ENCODE data around the gene ANKRD24.

ANKRD24 gene

DNA sequence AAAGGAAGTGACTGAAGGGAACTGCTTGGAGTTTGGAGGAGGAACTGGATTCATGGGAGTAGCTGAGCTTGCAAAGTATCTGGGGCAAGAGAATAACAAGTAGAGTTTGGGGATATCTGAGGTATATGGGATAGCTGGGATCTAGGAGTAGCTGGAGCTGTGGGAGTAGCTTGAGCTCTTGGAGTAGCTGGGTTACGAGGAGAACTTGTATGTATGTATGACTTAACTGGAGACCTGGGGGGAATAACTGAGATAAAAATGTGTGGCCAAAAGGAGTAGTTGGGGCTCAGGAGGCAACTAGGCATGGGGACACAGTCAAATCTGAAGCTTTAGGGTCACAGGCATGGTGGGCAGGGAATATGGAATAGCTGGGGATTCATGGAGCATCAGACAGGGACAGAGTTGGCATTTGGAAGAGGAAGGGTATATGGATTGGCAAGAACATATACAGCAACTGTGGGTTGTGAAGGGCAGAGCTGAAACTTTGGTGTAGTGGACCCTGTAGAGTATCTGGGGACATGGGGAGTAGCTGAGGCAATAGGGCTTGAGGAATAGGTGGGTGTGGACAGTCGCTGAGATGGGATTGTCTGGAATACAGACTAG is 18.6 kb downstream of the ANKRD24 start:
- H3K4me3 ChIP-seq (ENCODE audit: low read depth, low read length), result no peak overlapping the region
- no peak overlapping the region for H2AFZ ChIP-seq
- H3K36me3 ChIP-seq (ENCODE audit: control insufficient read depth, insufficient read depth, low read length), result no peaks in the 10 kb centered on the region
- no peak overlapping the region for H3K4me2 ChIP-seq (ENCODE audit: low read length)
- no peaks in the 10 kb centered on the region for H3K9me3 ChIP-seq (ENCODE audit: control insufficient read depth, low read length)
- TF ChIP-seq, protein P1, sequence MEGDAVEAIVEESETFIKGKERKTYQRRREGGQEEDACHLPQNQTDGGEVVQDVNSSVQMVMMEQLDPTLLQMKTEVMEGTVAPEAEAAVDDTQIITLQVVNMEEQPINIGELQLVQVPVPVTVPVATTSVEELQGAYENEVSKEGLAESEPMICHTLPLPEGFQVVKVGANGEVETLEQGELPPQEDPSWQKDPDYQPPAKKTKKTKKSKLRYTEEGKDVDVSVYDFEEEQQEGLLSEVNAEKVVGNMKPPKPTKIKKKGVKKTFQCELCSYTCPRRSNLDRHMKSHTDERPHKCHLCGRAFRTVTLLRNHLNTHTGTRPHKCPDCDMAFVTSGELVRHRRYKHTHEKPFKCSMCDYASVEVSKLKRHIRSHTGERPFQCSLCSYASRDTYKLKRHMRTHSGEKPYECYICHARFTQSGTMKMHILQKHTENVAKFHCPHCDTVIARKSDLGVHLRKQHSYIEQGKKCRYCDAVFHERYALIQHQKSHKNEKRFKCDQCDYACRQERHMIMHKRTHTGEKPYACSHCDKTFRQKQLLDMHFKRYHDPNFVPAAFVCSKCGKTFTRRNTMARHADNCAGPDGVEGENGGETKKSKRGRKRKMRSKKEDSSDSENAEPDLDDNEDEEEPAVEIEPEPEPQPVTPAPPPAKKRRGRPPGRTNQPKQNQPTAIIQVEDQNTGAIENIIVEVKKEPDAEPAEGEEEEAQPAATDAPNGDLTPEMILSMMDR (IDR thresholded peaks at IDR 0.05), result no peak
- no peak overlapping the region for H3K9ac ChIP-seq
- H3K79me2 ChIP-seq, result no peaks in the 10 kb centered on the region
- no peak overlapping the region for H3K27ac ChIP-seq
- H3K27me3 ChIP-seq (ENCODE audit: control insufficient read depth, insufficient read depth, low read length), result peaks cover under 1% of the 10 kb centered on the region
- no peaks in the 10 kb centered on the region for H3K4me1 ChIP-seq

DNA sequence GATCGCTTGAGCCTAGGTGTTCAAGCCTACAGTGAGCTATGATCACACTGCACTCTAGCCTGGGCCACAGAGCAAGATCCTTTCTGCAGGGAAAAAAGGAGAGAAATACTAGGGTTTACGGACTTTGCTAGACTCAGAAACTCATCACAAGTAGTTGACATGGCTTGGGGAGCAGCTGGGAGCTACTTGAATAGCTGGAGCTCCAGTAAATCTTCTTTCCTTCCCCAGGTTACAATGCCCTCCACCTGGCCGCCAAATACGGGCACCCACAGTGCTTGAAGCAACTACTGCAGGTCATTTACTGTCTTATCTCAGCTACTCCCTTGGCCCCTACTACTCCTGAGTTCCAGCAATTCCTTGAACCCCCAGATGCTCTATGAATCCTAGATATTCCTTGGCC is 19.3 kb downstream of the ANKRD24 start:
- H3K27me3 ChIP-seq (ENCODE audit: control insufficient read depth, insufficient read depth, low read length), result no peaks in the 10 kb centered on the region
- no peak overlapping the region for H3K4me3 ChIP-seq (ENCODE audit: low read depth, low read length)
- H3K9me3 ChIP-seq (ENCODE audit: control insufficient read depth, low read length), result no peaks in the 10 kb centered on the region
- H3K27ac ChIP-seq, result no peak overlapping the region
- H2AFZ ChIP-seq, result no peak overlapping the region
- TF ChIP-seq, protein P1 (IDR thresholded peaks at IDR 0.05), result no peak
- H3K79me2 ChIP-seq, result no peaks in the 10 kb centered on the region
- H3K36me3 ChIP-seq (ENCODE audit: control insufficient read depth, insufficient read depth, low read length), result no peaks in the 10 kb centered on the region
- H3K4me2 ChIP-seq (ENCODE audit: low read length), result no peak overlapping the region
- no peaks in the 10 kb centered on the region for H3K4me1 ChIP-seq
- H3K9ac ChIP-seq, result no peak overlapping the region

- H3K27ac ChIP-seq, result no peak overlapping the region
- no peak overlapping the region for H2AFZ ChIP-seq
- no peaks in the 10 kb centered on the region for H3K27me3 ChIP-seq (ENCODE audit: control insufficient read depth, insufficient read depth, low read length)
- no peaks in the 10 kb centered on the region for H3K4me1 ChIP-seq
- H3K9me3 ChIP-seq (ENCODE audit: control insufficient read depth, low read length), result no peaks in the 10 kb centered on the region
- H3K4me2 ChIP-seq (ENCODE audit: low read length), result no peak overlapping the region
- TF ChIP-seq, protein P1 (IDR thresholded peaks at IDR 0.05), result no peak
- H3K36me3 ChIP-seq (ENCODE audit: control insufficient read depth, insufficient read depth, low read length), result no peaks in the 10 kb centered on the region
- no peaks in the 10 kb centered on the region for H3K79me2 ChIP-seq
- H3K4me3 ChIP-seq (ENCODE audit: low read depth, low read length), result no peak overlapping the region
- H3K9ac ChIP-seq, result no peak overlapping the region
Observed at GRCh38 chr19:4206818-4207484, 24.5 kb downstream of the ANKRD24 start.

GRCh38 chr19:4208385-4209094 is 26.1 kb downstream of the ANKRD24 start:
- TF ChIP-seq, protein P1 (IDR thresholded peaks at IDR 0.05), result no peak
- Histone ChIP-seq H3K79me2 (no peaks in the 10 kb centered on the region), H3K27me3 (ENCODE audit: control insufficient read depth, insufficient read depth, low read length) (no peaks in the 10 kb centered on the region), H3K9ac (no peak overlapping the region), H3K9me3 (ENCODE audit: control insufficient read depth, low read length) (no peaks in the 10 kb centered on the region), H3K4me2 (ENCODE audit: low read length) (no peak overlapping the region), H3K36me3 (ENCODE audit: control insufficient read depth, insufficient read depth, low read length) (no peaks in the 10 kb centered on the region), H3K4me3 (ENCODE audit: low read depth, low read length) (no peak overlapping the region), H3K27ac (no peak overlapping the region), H2AFZ (no peak overlapping the region), H3K4me1 (no peaks in the 10 kb centered on the region)
